NCI-H345 treated with DMSO at 0.1 percent for 48 hours (cell line): ENCODE measurements around the gene MPP3.
"Not testable (repeated sequence)": the region's sequence is repeated elsewhere in the genome, so short reads cannot be mapped to it uniquely, and the experiment has no call there.

Source experiments
- DNase-seq: peaks from one replicate; lab custom pipeline; 2025; ENCODE audit not compliant: unreplicated experiment; lab: John Stamatoyannopoulos, UW

MPP3 gene

DNA sequence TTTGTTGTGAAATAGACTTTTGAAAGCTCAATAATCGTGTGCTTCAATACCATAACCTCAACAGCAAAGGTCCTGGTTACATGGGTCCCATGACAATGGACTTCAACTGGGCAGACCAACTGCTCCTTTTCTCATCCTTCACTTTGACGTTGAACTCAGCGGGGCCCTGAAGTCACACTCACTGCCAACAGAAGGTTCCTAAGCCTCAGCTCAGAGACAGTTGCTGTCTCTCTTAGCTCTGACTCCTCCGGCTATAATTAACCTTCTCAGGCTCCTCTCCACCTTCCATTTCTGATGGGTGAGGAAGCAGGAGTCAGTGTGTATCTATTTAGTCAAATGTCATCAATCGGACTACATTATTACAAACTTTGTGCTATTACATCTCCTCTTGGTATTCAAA, 23.8 kb downstream of the MPP3 start:
- no peak for DNase-seq

DNA sequence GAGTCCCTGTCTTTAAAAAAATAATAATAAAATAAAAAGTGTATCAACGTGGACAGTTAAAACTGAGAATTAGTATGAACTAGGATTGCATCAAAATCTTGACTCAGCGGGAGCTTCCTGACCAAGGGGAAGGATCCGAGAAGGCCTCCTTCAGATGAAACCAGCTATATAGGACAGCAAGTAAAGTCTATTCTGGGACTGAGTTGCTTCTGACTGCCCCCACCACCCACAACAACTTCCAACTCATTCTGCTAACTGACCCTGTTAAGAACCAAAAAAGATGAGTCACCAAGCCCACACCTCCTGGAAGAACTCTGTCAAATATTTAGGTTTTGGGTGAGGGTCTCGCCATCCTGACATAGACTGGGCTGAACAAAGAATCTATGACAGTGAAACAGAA, 24.9 kb downstream of the MPP3 start:
- DNase-seq: no peak

DNA sequence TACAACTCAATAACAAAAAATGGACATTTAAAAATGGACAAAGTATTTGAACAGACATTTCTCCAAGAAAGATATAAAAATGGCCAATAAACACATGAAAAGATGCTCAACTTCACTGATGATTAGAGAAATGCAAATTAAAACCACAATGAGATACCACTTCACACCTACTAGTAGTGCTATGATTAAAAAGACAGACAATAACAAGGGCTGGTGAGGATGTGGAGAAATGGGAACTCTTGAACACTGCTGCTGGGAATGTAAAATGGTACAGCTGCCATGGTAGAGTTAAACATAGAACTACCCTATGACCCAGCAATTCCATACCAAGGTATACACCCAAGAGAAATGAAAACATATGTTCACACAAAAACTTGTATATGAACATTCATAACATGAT, 27.8 kb downstream of the MPP3 start:
- no peak for DNase-seq

DNA sequence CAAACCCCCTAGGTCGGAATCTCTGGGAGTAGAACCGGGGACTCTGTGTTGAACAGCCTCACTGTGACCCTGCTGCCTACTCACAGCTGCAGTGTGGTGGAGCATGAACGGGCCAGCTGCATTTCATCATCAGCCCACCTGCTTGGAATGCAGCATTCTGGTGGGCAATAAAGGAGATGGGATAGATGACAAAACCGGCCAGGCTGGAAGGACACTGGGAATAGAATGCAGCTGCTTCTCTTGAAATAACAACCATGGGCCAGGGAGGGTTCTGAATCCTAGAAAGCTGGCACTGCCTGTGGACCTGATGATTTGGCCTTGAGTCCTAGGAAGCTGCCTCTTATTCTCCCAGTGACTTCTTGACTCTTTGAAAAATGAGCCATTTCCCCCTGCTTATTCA, 29.2 kb downstream of the MPP3 start:
- no peak for DNase-seq

DNA sequence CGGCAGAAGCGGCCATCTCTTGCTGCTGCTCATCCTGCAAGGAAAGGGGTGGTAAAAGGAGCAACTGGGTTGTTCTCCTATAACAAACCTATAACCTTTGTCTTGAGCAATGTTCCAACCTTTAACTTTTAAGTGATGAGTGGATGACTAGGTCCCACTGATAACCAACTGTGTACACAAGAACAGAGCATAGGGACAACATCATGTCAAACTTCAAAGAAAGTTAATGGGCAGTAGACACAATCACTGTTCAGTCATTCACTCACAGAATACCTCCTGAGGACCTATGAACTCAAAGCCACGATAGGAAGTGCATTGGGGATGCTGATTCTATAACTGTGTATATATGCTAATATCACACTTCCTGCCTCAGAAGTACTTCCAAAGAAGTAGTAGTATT, 31.1 kb downstream of the MPP3 start:
- no peak for DNase-seq

DNA sequence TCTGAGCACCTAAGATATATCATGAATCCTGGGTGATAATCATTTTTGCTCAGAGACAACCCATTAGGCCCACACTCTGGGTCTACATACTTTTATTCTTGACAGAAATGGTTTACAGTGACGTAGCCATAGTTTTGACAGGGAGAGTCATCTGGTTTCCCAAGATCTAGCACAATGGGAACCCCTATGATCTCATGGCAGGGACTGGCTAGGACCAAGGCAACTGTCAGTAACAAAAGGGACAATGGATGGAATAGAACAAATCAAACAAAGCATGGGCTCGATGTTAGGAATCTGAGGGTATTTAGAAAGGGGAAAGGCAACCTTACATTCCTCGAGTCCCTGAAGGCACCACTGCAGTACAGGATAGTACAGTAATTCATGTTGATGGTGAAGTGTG, 32.2 kb downstream of the MPP3 start:
- DNase-seq: no peak

DNA sequence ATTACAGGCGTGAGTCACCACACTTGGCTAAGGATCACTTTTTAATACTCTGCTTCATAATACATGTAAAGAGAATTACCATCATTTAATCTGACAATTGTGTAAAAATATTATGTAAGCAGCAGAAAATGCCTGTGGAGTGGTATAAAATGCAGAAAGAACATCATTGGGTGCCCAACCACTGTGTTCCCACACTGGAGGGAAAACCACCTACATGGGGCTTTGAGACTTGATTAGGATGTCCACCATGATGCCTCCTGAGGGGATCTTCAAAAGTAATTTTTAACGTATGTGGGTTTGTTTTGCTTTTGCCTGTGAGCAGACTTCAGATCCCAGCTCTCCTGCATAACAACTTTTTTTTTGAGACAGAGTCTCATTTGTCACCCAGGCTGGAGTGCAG, 33.9 kb downstream of the MPP3 start:
- no peak for DNase-seq

DNA sequence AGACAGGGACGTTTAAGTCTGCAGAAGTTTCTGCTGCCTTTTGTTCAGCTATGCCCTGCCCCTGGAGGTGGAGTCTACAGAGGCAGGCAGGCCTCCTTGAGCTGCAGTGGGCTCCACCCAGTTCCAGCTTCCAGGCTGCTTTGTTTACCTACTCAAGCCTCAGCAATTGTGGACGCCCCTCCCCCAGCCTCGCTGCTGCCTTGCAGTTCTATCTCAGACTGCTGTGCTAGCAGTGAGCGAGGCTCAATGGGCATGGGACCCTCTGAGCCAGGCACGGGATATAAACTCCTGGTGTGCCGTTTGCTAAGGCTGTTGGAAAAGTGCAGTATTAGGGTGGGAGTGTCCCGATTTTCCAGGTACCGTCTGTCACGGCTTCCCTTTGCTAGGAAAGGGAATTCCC, 34.9 kb downstream of the MPP3 start:
- not testable (repeated sequence) for DNase-seq

DNA sequence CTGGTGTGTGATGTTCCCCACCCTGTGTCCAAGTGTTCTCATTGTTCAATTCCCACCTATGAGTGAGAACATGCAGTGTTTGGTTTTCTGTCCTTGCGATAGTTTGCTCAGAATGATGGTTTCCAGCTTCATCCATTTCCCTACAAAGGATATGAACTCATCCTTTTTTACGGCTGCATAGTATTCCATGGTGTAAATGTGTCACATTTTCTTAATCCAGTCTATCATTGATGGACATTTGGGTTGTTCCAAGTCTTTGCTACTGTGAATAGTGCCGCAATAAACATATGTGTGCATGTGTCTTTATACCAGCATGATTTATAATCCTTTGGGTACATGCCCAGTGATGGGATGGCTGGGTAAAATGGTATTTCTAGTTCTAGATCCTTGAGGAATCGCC, 40.3 kb downstream of the MPP3 start:
- DNase-seq: not testable (repeated sequence)

DNA sequence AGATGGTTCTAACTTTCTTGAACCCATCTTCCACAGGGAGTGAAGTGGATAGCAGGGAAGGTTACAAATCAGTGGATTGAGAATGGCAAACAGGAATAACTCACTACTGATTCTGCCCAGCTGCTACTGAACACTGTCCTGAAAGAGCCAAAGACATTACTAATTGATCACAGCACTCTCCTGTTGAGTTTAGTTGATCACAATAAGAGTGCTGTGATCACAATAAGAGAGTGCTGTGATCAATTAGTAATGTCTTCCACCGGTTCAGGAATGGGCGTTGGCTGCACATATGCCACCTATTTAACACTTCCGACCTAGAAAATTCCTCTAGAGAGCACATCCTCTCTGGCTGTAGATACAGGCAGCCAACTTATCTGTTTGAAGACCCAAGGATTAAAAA, 41.4 kb downstream of the MPP3 start:
- DNase-seq: peak; percentile 14

DNA sequence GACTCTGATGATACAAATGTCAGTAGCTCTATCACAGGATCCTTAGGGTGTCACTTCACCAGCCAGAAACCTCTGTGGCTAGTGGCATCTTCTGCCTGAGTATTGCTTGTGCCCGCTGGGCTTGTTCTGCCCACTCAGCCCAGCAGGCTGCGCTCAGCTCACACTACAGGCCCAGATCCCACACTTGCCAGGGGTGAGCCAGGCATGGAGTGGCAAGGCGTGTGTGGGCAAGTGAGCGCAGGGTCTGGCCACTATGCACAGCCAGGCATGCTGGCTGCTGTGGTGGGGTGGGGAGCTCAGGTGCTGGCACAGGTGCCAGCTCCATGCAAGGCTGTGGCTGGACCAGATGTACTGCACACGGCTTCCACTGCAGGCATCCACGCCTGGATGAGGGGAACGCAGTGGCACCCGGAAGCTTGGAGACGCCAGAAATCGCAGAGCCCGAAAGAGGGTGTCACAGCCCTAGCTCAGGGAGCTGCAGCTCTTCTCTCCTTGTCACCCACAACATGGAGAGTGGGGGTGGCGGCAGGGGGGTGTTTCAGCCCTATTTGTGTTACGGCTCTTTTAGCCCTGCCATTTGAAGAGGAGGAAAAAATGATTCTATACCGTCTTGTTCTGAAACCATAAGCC, 42.5 kb downstream of the MPP3 start:
- DNase-seq: no peak

DNA sequence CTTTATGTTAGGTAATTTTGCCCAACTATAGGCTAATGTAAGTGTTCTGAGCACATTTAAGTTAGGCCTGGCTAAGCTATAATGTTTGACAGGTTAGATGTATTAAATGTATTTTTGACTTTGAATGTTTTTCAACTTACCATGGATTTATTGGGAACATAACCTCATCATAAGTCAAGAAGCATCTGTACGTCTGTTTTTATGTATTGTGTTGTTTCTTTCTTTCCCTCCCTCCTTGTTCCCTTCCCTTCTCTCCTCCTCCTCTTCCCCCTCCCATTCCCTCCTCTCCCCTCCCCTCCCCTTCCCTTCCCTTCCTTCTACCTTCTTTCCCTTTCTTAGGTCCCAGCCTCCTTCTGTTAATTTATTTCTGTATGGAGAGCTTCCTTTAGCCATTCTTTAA, 43.5 kb downstream of the MPP3 start:
- no peak for DNase-seq

DNA sequence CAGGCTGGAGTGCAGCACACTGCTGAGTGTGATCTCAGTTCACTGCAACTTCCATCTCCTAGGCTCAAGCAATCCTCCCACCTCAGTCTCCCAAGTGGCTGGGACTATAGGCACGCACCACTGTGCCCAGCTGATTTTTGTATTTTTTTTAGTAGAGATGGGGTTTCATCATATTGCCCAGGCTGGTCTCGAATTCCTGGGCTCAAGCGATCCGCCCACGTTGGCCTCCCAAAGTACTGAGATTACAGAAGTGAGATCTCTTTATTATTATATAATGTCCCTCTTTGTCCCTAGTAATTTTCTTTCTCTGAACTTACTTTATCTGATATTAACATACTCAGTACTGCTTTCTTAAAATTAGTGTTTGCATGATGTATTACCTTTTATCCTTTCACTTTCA, 44.4 kb downstream of the MPP3 start:
- no peak for DNase-seq

DNA sequence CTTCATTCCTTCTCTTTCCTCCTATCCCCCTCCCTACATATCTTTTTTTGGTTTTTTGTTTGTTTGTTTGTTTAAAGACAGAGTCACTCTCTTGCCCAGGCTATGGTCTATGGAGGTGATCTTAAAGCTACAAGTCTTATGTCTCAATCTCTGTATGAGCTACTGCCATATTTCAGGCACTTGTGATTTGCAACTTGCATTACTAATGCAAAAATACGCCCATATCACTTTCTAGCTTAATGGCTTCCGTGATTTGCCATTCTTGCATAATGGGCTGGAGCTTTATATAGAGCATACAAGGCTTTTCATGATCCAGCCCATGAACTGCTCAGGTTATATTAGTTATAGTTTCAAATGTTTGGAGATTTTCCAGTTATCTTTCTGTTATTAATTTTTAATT, 45.2 kb downstream of the MPP3 start:
- no peak for DNase-seq

DNA sequence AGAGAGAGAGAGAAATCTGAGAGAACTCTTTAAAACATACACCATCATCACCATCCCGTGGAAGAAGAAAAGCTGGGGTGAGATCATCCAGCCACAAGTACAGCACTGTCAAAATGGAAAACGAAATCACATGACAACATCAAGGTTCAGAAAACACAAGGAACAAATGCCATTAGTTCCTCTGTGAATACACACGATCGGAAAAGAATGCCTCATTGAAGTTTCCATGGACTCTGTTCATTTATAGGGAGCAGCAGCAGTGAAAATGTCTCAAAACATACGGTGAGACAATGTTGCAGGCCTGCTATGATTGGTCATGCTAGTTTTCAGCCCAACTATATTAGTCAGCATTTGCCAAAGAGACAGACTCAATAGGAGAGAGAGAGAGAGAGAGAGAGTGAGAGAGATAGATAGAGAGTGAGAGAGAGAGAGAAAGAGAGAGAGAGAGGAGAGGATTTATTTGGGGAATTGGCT, 48.3 kb downstream of the MPP3 start:
- no peak for DNase-seq

DNA sequence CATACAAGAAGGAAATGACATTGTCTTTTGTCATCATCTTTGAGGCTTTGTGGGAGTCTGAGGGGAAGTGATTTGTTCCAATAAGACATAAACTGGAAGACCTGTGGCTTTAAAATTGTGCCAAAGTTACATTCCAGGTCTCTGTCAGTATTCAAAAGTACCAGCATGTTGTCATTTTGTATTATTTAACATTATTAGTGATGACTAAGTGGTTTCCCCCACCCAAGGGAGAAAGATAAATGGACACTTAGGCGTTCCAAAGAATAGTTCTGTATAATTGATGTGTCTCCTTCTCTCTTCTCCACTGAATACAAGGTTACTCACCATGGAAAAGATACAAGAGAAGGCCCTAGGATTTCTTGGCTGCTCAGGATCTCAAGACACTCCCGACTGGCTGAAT, 48.9 kb downstream of the MPP3 start:
- DNase-seq: no peak

DNA sequence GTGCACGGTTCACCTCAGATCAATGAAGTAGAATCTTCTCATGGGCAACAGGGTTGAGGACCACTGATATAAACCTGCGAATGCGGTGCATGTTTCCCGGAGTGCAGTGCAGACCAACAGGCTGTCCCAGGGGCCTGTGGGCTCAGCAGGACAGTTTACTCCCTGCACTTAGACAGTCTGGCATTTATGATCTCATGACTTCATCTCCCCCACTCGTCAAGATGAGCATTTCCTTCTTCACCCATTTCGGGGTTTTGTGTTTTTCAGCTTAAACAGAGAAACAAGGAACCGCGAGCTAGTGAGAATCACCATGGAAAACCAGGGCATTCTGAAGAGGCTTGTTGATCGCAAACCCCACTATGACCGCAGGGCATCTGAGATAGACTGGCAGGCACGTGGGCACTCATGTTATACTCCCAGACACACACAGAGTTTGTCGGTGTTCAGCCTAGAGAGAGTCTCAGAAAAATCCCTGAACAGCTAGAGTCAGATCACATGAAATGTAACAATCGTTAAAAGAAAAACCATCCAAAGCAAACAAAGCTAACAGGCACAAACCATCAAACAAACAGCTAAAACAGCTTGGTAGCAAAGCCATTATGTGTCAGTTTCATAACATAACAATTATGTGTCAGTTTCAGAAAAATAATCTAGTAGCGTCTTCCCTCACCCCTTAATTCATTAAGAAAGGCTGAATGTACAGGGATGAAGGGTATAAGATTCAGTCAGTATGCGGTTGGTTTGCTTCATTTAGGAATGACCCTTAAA, 49.8 kb downstream of the MPP3 start:
- no peak for DNase-seq

DNA sequence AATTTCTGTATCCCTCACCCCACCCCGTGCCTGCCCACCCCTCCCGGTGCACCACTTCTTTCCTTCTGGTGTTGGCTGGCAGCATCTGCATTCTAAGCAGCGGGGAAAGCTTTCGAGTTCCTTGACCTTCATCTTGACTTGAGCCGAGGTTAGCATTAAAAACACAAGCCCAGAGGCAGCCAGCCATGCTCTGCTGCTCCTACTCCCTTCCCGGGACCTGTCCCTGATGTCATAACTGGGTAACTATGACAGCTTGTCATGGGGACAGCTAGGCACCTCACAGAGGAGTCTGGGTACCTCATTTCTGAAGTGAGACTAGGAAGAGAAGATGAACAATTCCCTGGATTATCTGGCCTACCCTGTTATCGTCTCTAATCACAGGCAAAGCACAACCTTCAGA, 52.8 kb downstream of the MPP3 start, which contains the start of gene CFAP97D1:
Gene CFAP97D1, plus strand, starts transcription at position 301 of the 400 bp plus-strand sequence. Its CDS starts 28 bp downstream, at position 329.
- DNase-seq: no peak

DNA sequence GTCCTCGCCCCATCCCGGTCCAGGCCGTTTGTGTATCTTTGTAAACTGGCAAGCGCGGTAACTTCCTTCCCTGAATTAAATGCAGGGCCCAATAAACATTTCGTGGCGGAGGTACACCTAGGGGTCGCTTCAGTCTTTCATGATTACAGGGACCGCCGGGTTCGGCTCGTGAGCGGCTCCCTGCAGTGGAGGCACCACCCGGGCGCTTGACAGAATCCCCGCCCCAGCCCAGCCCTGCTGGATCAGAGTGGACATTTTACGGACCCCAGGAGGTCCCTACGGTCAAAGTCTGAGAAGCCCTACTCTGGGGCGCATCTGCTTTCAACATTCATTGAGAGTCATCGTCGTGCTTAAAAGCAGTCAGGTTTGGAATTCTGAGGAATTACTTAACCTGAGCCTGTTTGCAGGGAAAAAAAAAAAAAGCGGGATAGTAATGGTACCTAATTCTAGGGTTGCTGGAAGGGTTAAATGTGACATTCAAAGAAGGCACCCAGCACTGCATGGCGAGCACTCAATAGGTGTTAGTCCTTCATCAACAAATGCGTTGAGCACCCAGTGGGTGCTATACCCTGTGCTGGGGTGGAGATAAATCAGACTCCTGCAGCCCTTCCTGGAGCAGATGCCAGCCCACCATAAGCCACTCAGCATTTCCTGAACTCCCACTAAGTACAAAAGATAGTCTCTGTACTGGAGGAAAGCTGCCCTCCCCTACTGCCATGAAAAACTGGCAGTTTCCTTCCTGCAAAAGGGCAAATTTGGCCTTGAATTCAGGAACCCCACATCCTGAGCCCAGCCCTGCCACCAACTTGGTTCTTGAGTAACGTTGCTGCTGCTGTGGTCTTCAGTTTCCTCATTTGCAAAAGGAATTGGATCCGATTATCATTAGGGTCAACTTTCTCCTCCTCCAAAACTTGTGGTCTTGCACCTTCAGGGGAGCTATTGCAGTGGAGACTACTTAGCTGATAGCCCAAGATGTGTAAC, 53.5 kb downstream of the MPP3 start:
- DNase-seq: peak; percentile 63

DNA sequence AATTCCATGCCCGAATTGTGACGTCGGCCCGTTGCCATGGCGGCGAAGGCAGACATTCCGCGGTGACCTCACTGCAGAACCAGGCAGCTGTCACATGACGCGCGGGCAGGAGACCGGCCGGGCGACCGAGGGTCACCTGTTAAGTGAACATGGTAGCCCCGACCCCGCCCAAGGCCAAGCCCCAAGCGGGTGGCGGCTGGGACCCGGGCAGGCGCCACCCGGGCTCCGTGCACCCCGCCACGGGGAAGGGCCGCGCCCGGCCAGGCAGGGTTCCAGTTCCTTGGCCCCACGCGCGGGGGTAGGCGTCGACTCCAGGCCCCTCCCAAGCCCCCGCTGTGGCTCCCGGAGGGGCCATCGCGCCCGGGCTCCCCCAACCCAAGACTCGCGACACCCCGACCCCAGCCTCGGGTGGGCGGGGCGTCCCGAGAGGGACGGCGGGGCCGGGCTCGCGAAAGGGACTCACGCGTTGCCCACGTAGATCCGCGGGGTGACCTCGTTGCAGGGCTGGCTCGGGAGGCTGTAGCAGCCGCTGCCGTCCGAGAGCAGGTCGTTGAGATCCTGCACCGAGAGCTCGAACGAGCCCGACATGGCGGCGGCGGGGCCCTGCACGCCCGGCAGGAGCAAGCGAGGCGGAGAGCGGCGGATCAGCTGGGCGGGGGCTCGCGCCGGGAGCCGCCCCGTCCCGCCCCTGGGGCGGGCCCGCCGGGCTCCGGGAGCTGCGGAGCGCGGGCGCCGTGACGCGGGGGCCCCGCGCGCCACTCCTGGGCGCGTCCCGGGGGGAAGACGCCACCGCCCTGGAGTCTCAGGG, 54.4 kb downstream of the MPP3 start, which contains the start of gene DUSP3:
Gene DUSP3, minus strand, starts transcription at position 641 of the 808 bp plus-strand sequence. Its CDS starts 53 bp downstream, at position 588.
- DNase-seq: peak; percentile 63
